Activated CD4-positive, alpha-beta T cell treated with anti-CD3 and anti-CD28 coated beads for 1 hour (primary cell): ENCODE measurements around the gene CD6.

Source experiments
- DNase-seq: peaks from one replicate; pipeline ENCODE4 v3.0.0-alpha.2; 2020

Gene CD6

GRCh38 chr11:60971520-60971919, at the start of gene CD6:
Gene CD6 (plus strand): TSS chr11:60971680. CDS start chr11:60971866, 186 bp downstream.
- DNase-seq, result peak; percentile 62

GRCh38 chr11:60921777-60922335, 49.6 kb upstream of the CD6 start:
- DNase-seq, result no peak

GRCh38 chr11:60922906-60923305, 48.6 kb upstream of the CD6 start:
- no peak for DNase-seq

GRCh38 chr11:60923326-60923725, 48.2 kb upstream of the CD6 start:
- DNase-seq, result no peak

- no peak for DNase-seq
Observed at GRCh38 chr11:60923800-60924109, 47.7 kb upstream of the CD6 start.

GRCh38 chr11:60924110-60924905, 47.2 kb upstream of the CD6 start, which contains the start of gene TMEM132A:
Gene TMEM132A (plus strand): TSS chr11:60924460. CDS start chr11:60924634, 174 bp downstream.
- no peak for DNase-seq

GRCh38 chr11:60924906-60925853, 46.3 kb upstream of the CD6 start:
- no peak for DNase-seq

GRCh38 chr11:60925868-60926267, 45.6 kb upstream of the CD6 start:
- no peak for DNase-seq

- no peak for DNase-seq
Observed at GRCh38 chr11:60926500-60926899, 45.0 kb upstream of the CD6 start.

GRCh38 chr11:60927061-60927592, 44.4 kb upstream of the CD6 start:
- DNase-seq, result no peak

GRCh38 chr11:60927600-60927999, 43.9 kb upstream of the CD6 start:
- DNase-seq, result no peak

- no peak for DNase-seq
Observed at GRCh38 chr11:60928563-60929001, 42.9 kb upstream of the CD6 start.

- no peak for DNase-seq
Observed at GRCh38 chr11:60929764-60930163, 41.7 kb upstream of the CD6 start.

- DNase-seq, result no peak
Observed at GRCh38 chr11:60930394-60930793, 41.1 kb upstream of the CD6 start.

- no peak for DNase-seq
Observed at GRCh38 chr11:60931917-60932316, 39.6 kb upstream of the CD6 start.

- DNase-seq, result no peak
Observed at GRCh38 chr11:60932605-60933356, 38.7 kb upstream of the CD6 start.

- DNase-seq, result no peak
Observed at GRCh38 chr11:60933416-60934123, 37.9 kb upstream of the CD6 start.

GRCh38 chr11:60934124-60934789, 37.2 kb upstream of the CD6 start:
- DNase-seq, result no peak

GRCh38 chr11:60934790-60935605, 36.5 kb upstream of the CD6 start:
- DNase-seq, result no peak
